Trophoblast cell (in vitro differentiated cells and primary cell): ENCODE results near the gene TXNRD3.

Experiments used
- DNase-seq, 2 donors: peaks; one replicate each; pipeline ENCODE4 v3.0.0-alpha.2; 2016
- H2AFZ ChIP-seq: 2 replicates; pipeline ENCODE4 v1.6.1; 2013; ENCODE audit warnings: low read length, moderate library complexity, mild to moderate bottlenecking; ENCODE audit not compliant: insufficient read depth, poor library complexity
- H2AK5ac ChIP-seq: 2 replicates; pipeline ENCODE4 v1.6.1; 2013; ENCODE audit warnings: mild to moderate bottlenecking, low read length
- H2BK120ac ChIP-seq: 2 replicates; pipeline ENCODE4 v1.6.1; 2013; ENCODE audit warnings: low read length, mild to moderate bottlenecking, moderate library complexity; ENCODE audit not compliant: insufficient read depth, poor library complexity
- H2BK12ac ChIP-seq: 2 replicates; pipeline ENCODE4 v1.6.1; 2013; ENCODE audit warnings: mild to moderate bottlenecking, low read length, moderate library complexity
- H2BK5ac ChIP-seq: 2 replicates; pipeline ENCODE4 v1.6.1; 2013; ENCODE audit warnings: low read length, low read depth, moderate library complexity, mild to moderate bottlenecking; ENCODE audit not compliant: poor library complexity
- H3K14ac ChIP-seq: 2 replicates; pipeline ENCODE4 v1.6.1; 2013; ENCODE audit warnings: mild to moderate bottlenecking, low read length
- H3K18ac ChIP-seq: 2 replicates; pipeline ENCODE4 v1.6.1; 2013; ENCODE audit warnings: mild to moderate bottlenecking, low read length
- H3K23ac ChIP-seq: 2 replicates; pipeline ENCODE4 v1.6.1; 2013; ENCODE audit warnings: low read length
- H3K27ac ChIP-seq: 2 replicates; pipeline ENCODE4 v1.5.1; 2013; ENCODE audit warnings: low read depth, mild to moderate bottlenecking, inconsistent platforms, low read length, moderate library complexity
- H3K27me3 ChIP-seq: 2 replicates; pipeline ENCODE4 v1.6.1; 2013; ENCODE audit warnings: inconsistent platforms, mild to moderate bottlenecking, low read length, moderate library complexity; ENCODE audit not compliant: insufficient read depth
- H3K36me3 ChIP-seq, 2 experiments: 1 replicate in 1 of 2; 2 replicates in 1 of 2; pipeline ENCODE4 v1.6.1; 2013; ENCODE audit warnings: low read length in 2 of 2, mild to moderate bottlenecking in 2 of 2, moderate library complexity in 1 of 2; ENCODE audit not compliant: insufficient read depth in 2 of 2, control insufficient read depth in 1 of 2
- H3K4ac ChIP-seq: 2 replicates; pipeline ENCODE4 v1.6.1; 2013; ENCODE audit warnings: low read depth, mild to moderate bottlenecking, low read length, moderate library complexity
- H3K4me1 ChIP-seq, 2 experiments: 1 replicate in 1 of 2; 2 replicates in 1 of 2; pipeline ENCODE4 v1.6.1; 2013; ENCODE audit warnings: low read length in 2 of 2, mild to moderate bottlenecking in 2 of 2, moderate library complexity in 1 of 2; ENCODE audit not compliant: insufficient read depth in 2 of 2, control insufficient read depth in 1 of 2
- H3K4me2 ChIP-seq: 2 replicates; pipeline ENCODE4 v1.6.1; 2013; ENCODE audit warnings: inconsistent platforms, mild to moderate bottlenecking, low read length, moderate library complexity
- H3K4me3 ChIP-seq: 2 replicates; pipeline ENCODE4 v1.5.1; 2013; ENCODE audit warnings: mild to moderate bottlenecking, low read depth, low read length, inconsistent platforms
- H3K79me1 ChIP-seq: one replicate; pipeline ENCODE4 v1.6.1; 2013; ENCODE audit warnings: low read length
- H3K79me2 ChIP-seq: 2 replicates; pipeline ENCODE4 v1.6.1; 2013; ENCODE audit warnings: low read length, mild to moderate bottlenecking; ENCODE audit not compliant: control insufficient read depth, insufficient read depth, poor library complexity
- H3K9ac ChIP-seq: 2 replicates; pipeline ENCODE4 v1.6.1; 2013; ENCODE audit warnings: mild to moderate bottlenecking, low read length
- H3K9me3 ChIP-seq: 2 replicates; pipeline ENCODE4 v1.6.1; 2013; ENCODE audit warnings: low read depth, mild to moderate bottlenecking, control low read depth, inconsistent platforms, low read length; ENCODE audit not compliant: insufficient read depth
- H4K12ac ChIP-seq: 2 replicates; pipeline ENCODE4 v1.6.1; 2013; ENCODE audit warnings: low read depth, mild to moderate bottlenecking, low read length, moderate library complexity
- H4K8ac ChIP-seq: 2 replicates; pipeline ENCODE4 v1.6.1; 2013; ENCODE audit warnings: low read depth, mild to moderate bottlenecking, low read length, moderate library complexity
- H4K91ac ChIP-seq: one replicate; pipeline ENCODE4 v1.6.1; 2013; ENCODE audit warnings: low read depth, mild to moderate bottlenecking, low read length, moderate library complexity
- WGBS: extraction: QIAGEN DNeasy Blood & Tissue Kit; methylation state at CpG from one replicate; pipeline ENCODE4 v1.1.7; 2013; ENCODE audit warnings: missing lambda C conversion rate; ENCODE audit not compliant: insufficient read length, insufficient coverage; ENCODE audit errors: extremely low coverage; 5-methylcytosine and 5-hydroxymethylcytosine counted together

The TXNRD3 gene

DNA sequence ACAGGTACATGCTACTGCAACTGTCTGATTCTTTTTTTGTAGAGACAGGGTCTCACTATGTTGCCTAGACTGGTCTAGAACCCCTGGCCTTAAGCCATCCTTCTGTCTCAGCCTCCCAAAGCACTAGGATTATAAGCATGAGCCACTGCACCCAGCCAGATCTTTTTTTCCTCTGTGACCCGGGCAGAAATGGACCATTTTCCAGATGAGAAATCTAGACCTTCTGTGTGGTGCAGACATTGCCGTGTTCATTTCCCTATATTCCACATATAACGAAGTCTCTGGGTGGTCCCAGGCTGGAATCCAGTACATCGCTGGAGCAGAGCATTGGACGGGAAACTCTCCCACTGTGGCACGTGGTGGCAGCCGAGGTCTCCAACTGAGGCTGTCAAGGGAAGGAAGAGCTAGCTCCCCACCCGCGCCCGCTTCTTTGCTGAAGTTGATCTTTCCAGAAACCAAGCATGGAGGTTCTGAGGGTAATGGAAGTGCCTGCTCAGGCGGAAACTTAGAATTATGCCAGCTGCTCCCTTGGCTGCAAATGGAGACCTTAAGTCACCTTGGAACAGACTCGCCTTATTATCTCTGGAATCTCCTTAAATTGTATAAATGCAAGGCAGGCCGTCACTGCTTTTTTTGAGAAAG lies 23.1 kb upstream of the TXNRD3 start:
- Histone ChIP-seq H3K4me1 (no peaks in the 10 kb centered on the region), H3K14ac (no peak overlapping the region), H4K12ac (no peak overlapping the region), H3K18ac (no peak overlapping the region), H3K23ac (no peak overlapping the region), H3K36me3 (no peaks in the 10 kb centered on the region), H4K8ac (no peak overlapping the region), H3K27me3 (no peaks in the 10 kb centered on the region), H3K79me1 (no peaks in the 10 kb centered on the region), H3K4me3 (no peak overlapping the region), H3K79me2 (no peaks in the 10 kb centered on the region), H3K9me3 (peaks cover 1% of the 10 kb centered on the region), H3K9ac (no peak overlapping the region), H3K27ac (no peak overlapping the region), H2AFZ (no peak overlapping the region), H2AK5ac (no peak overlapping the region), H3K4ac (no peak overlapping the region), H2BK12ac (no peak overlapping the region), H4K91ac (no peak overlapping the region), H2BK5ac (no peak overlapping the region), H2BK120ac (no peak overlapping the region), H3K4me2 (no peak overlapping the region)
- no peak for DNase-seq
- no CpG with 5 or more reads among the region's 13 CpGs for WGBS

DNA sequence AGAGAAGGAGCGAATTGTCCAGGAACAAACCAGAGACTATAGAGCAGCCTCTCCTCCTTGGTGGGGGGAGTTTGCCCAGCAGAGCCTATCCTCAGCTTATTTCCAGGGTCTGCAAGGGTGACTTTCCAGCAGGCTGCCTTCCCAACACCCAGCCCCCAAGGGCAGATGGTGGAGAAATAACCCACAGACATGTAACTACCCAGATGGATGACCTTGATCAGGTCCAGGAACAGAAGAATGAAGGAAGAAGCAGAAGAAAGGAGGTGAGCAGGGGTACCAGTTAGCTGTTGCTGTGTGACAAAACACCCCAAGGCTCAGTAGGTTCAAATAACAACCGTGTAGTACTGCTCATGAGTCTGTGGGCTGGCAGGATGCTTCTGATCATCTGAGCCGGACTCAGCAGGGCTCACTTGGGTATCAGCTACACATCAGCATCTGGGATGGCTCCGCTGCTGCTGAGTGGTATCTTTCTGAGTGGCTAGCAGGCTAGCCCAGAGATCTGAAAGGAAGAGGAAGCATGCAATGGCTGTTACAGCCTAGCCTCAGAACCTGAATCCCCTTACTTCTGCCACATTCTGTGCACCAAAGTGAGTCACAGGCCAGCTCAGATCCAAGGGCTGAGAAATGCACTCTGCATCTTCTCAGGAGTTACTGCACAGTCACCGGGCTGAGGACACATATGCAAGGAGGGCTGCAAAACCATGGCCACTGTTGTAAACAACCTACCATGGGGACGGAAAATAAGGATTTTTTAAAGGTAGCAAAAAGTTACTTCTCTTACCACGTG lies 22.2 kb upstream of the TXNRD3 start:
- no peaks in the 10 kb centered on the region for H3K79me2 ChIP-seq
- no peak overlapping the region for H4K8ac ChIP-seq
- H3K4me3 ChIP-seq, result no peak overlapping the region
- DNase-seq, result no peak
- H3K18ac ChIP-seq, result no peak overlapping the region
- no peak overlapping the region for H2BK5ac ChIP-seq
- no peaks in the 10 kb centered on the region for H3K27me3 ChIP-seq
- no peak overlapping the region for H3K23ac ChIP-seq
- H3K4me1 ChIP-seq, result no peaks in the 10 kb centered on the region
- no peak overlapping the region for H4K12ac ChIP-seq
- no CpG with 5 or more reads among the region's 7 CpGs for WGBS
- H3K4ac ChIP-seq, result no peak overlapping the region
- no peak overlapping the region for H2BK120ac ChIP-seq
- no peak overlapping the region for H2AFZ ChIP-seq
- no peak overlapping the region for H2AK5ac ChIP-seq
- H3K9me3 ChIP-seq, result peaks cover 3% of the 10 kb centered on the region
- no peak overlapping the region for H3K4me2 ChIP-seq
- H3K36me3 ChIP-seq, result no peaks in the 10 kb centered on the region
- no peak overlapping the region for H3K9ac ChIP-seq
- H3K79me1 ChIP-seq, result no peaks in the 10 kb centered on the region
- no peak overlapping the region for H3K27ac ChIP-seq
- H3K14ac ChIP-seq, result no peak overlapping the region
- H4K91ac ChIP-seq, result no peak overlapping the region
- H2BK12ac ChIP-seq, result no peak overlapping the region

DNA sequence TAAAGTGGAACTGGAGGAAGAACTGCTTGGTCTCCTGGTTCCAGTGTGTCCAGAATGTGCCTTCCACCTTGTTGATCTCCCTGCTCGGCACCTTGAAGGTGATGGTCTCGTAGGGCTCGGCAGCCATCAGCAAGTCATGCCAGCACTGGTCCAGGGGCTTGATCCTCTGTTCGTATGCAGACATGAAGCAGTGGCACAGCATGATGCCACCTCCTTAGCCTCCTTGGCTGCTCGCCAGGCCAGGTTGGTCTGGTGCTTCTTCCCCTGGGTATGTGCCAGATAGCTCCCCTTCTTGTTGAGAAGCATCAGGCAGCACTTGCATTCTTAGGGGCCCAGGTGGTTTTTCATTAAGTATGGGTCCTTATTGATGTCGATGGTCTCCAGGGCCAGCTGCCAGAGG lies 17.8 kb upstream of the TXNRD3 start:
- H2BK120ac ChIP-seq, result no peak overlapping the region
- no peaks in the 10 kb centered on the region for H3K4me1 ChIP-seq
- H3K23ac ChIP-seq, result no peak overlapping the region
- no peak overlapping the region for H2AK5ac ChIP-seq
- no peak overlapping the region for H4K12ac ChIP-seq
- H2BK12ac ChIP-seq, result no peak overlapping the region
- no peak overlapping the region for H3K4me2 ChIP-seq
- no peak overlapping the region for H3K4ac ChIP-seq
- no peak overlapping the region for H3K4me3 ChIP-seq
- H4K8ac ChIP-seq, result no peak overlapping the region
- H3K36me3 ChIP-seq, result no peaks in the 10 kb centered on the region
- no peaks in the 10 kb centered on the region for H3K27me3 ChIP-seq
- DNase-seq, result no peak
- H3K79me1 ChIP-seq, result no peaks in the 10 kb centered on the region
- no peak overlapping the region for H3K18ac ChIP-seq
- peaks cover 3% of the 10 kb centered on the region for H3K9me3 ChIP-seq
- H3K9ac ChIP-seq, result no peak overlapping the region
- H3K27ac ChIP-seq, result no peak overlapping the region
- H2AFZ ChIP-seq, result no peak overlapping the region
- H3K14ac ChIP-seq, result no peak overlapping the region
- H2BK5ac ChIP-seq, result no peak overlapping the region
- no peak overlapping the region for H4K91ac ChIP-seq
- WGBS, result no CpG with 5 or more reads among the region's 6 CpGs
- no peaks in the 10 kb centered on the region for H3K79me2 ChIP-seq

DNA sequence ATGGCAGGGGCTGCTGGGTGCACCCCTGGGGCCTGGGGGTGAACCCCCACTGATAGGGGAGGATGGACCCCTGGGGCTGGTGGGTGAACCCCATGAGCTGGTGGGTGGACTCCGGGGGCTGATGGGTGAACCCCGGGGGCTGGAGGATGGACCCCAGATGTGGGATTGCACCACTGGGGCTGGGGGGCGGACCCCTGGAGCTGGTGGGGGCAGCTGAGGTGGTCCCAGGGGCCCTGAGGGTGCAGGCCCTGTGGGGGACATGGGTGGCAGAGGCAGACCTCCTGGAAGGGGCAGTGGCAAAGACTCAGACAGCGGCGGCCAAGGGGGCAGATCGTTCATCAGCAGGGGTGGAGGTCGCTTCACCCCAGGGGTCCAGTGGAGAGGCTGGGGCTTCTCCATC lies 17.4 kb upstream of the TXNRD3 start:
- H3K79me2 ChIP-seq, result no peaks in the 10 kb centered on the region
- H3K4me3 ChIP-seq, result no peak overlapping the region
- H2BK120ac ChIP-seq, result no peak overlapping the region
- no peak overlapping the region for H2AK5ac ChIP-seq
- no peak overlapping the region for H3K23ac ChIP-seq
- H4K91ac ChIP-seq, result no peak overlapping the region
- H3K4me2 ChIP-seq, result no peak overlapping the region
- no peak overlapping the region for H3K14ac ChIP-seq
- no peaks in the 10 kb centered on the region for H3K36me3 ChIP-seq
- H3K27me3 ChIP-seq, result no peaks in the 10 kb centered on the region
- no peak overlapping the region for H3K4ac ChIP-seq
- no peak overlapping the region for H4K8ac ChIP-seq
- WGBS, result no CpG with 5 or more reads among the region's 7 CpGs
- H3K18ac ChIP-seq, result no peak overlapping the region
- H3K27ac ChIP-seq, result no peak overlapping the region
- no peak for DNase-seq
- H3K9ac ChIP-seq, result no peak overlapping the region
- H3K4me1 ChIP-seq, result no peaks in the 10 kb centered on the region
- peaks cover 3% of the 10 kb centered on the region for H3K9me3 ChIP-seq
- H2BK12ac ChIP-seq, result no peak overlapping the region
- no peaks in the 10 kb centered on the region for H3K79me1 ChIP-seq
- H2AFZ ChIP-seq, result no peak overlapping the region
- H4K12ac ChIP-seq, result no peak overlapping the region
- H2BK5ac ChIP-seq, result no peak overlapping the region
